IPS DF 19.7 (cell line): Measurements from ENCODE around the gene PIR.

Source experiments
- DNase-seq: peaks from one replicate; pipeline ENCODE4 v3.0.0-alpha.2; 2013; ENCODE audit warnings: low read depth, low spot score

The PIR gene

GRCh38 chrX:15493118-15493962 lies at the start of gene PIR:
TSS of gene PIR (minus strand) at chrX:15493333. CDS start at chrX:15491257, 2,076 bp downstream.
- DNase-seq, result peak; percentile 35

DNA sequence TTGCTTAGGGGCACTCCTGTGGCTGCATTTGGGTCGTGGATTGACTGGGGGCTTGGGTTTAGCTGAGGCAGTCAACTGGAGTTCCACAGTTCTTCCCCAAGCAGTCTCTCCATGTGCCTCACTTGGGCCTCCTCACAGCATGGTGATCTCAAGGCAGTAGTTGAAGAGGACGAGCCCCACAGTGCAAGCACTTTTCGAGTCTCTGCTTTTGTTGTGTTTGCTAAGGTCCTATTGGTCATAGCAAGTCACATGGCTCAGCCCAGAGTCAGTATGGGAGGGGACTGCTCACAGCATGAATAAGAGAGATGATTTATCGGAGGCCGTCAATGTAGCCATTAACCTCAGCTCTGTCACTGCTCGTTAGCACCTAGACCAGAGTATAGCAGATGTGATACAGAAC lies 37.2 kb upstream of the PIR start:
- no peak for DNase-seq

DNA sequence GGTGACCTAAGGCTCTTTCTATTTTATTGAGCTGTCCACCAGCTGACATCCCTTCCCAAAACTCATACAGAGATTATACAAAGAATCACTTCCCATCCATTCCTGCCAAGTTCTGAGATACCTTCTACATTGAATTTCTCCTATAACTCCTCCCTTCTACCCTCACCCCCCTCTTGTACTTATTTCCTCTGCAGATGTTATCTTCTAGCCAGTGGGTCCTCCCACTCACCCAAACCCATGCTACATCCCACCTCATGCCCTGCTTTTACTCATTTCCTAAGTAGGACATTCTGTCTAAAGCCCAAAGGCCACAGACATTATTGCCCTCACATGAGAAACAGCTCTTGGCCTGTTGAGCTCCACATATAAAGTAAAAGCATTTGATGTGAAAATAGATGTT lies 36.0 kb upstream of the PIR start:
- no peak for DNase-seq

GRCh38 chrX:15525664-15526416 lies 32.7 kb upstream of the PIR start:
- DNase-seq, result no peak

DNA sequence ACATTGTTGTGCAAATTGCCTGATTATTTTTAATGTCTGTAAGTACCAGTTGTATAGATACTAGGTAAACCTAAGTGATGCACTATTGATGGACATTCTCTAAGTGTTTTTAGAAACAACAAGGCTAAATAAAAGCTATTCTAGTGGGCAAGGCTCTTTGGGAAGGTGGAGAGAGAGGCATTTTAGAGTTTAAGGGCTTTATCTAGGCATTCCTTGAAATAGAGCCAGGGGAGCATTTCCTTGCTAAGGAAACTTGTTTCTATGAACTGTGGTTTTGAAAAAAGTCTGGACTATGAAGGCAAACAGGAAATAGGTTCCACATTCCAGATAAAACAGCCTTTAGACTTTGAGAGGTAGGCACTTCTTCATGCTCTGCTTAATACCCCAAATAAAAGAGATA lies 31.3 kb upstream of the PIR start:
- DNase-seq, result no peak

GRCh38 chrX:15523088-15523487 lies 30.0 kb upstream of the PIR start:
- no peak for DNase-seq

GRCh38 chrX:15522464-15522863 lies 29.3 kb upstream of the PIR start:
- DNase-seq, result no peak

DNA sequence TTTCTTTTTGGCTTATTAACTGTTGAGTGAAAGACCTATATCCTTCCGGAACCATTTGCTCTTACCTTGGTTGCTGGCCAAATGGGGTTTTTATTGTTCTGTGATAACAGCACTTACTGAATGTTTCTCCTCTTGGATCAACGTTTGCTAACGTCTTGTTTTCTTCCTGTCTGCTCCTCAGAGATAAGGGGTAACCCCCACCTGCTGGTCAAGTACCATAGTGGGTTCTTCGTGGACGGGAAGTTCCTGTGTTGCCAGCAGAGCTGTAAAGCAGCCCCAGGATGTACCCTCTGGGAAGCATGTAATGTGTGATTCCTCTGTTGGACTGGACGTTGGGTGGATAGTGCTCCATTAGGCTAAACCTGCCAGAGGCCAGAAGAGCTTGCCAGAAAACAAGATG lies 22.8 kb upstream of the PIR start:
- no peak for DNase-seq

DNA sequence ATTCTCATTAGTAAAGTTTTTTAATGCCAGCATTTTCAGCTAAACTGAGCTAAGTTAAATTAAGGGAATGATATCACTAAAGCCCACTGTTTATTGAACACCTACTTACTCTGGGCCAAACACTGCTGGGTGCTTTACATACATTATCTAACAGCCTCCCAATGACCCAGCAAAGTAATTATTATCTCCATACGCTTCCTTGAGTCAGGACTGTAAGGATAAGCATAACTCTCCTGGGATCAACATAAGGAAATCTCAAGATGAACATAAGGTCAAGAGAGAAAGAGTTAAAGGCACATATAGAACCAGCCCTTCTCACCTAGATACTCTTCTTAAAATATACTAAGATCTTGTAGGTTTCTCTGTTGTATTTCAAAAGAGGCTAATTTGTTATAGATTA lies 21.1 kb upstream of the PIR start:
- DNase-seq, result no peak

DNA sequence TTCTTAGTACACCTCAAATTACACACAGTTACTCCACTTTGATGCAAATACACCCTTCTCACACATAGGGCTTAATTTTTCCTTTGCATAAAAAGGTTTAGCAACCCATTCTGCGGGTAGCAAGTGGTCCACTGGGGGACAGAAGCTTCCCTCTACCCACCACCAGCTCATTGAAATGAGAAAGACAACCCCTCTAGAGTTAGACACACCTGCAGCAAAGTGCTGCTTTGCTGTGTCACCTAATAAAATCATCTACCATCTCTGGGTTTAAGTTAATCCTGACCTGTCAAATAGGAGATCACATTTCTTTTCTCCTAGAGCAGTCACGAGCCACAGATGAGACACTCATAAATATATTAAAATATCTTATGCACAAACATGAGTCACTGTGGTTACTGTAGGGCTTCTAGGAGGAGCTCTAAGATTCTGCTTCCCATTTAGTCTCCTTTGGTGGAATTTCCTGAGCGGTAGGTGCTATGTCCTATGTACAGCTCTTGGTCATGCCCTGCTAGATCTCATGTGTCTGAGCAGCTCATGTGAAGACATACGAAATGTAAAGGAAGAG lies 19.4 kb upstream of the PIR start:
- no peak for DNase-seq

GRCh38 chrX:15511563-15511962 lies 18.4 kb upstream of the PIR start:
- no peak for DNase-seq

DNA sequence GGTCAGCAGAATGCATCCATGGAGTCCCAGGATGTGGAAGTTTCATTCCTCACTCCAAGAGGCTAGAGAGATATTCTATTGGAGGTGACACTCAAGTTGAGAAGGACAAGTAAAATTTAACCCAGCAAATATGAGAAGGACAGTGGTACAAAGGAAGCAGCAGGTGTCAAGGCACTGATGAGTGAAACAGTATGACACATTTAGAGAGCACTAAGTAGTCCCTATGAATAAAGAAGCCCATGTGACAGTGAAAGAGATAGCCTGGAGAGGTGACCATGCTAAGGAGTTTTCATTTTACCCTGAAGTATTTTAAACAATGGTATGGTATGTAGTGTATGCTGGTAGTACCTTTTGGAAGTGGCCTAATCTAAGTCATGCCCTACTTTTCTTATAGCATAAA lies 16.7 kb upstream of the PIR start:
- no peak for DNase-seq

GRCh38 chrX:15507005-15507404 lies 13.9 kb upstream of the PIR start:
- DNase-seq, result no peak

DNA sequence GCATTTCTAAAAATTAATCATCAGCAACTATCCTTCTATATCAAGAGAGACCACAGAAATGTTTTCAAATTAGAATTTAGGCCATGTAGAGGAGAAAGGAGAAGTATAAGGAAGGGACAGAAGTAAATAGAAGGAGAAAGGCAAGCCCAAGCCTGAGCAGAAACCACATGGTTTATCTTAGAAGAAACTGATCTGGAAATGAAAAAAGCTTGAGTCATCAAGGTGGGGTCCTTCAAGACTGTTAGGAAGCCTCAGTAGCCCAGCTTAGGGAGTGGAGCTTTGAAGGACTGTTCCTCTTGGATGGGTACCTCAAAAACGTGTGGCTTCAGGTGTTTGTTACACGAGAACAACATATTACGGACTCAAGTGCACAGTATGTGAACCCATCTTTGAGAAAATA lies 12.0 kb upstream of the PIR start:
- no peak for DNase-seq

DNA sequence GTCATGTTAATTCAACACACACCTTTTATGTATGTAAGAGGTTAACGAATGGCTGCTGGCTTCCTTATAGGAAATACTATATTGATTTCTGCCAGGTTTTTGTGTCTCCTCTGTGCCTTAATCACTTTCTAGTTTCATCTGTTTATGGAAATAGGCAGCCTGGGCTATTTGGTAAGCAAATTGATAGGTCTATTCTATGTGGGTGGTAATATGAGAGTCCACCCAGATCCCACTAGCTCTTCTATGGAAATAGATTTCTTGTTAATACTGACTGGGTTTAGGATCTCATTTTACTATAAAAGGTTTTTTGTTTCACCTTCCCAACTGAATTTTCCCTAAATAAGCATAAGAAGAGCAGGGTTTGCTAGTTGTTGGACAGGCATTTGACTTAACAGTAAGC lies 11.5 kb upstream of the PIR start:
- no peak for DNase-seq

DNA sequence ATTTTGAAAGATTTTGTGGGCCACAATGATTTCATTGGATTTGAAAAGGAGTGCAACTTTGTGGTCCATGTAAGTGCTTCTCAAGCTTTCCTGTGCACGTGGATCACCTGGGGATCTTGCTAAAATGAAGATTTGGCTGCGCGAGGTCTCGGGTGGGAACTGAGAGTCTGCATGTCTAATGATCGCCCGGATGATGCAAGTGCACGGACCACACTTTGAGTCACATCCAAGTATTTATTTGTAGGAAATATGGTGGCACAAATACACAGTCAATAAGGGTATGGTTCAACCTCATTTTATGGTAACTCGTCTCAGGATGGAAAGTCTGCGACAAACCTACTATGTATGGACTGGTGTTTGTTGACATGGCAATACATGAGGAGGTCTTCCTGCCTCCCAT lies 8.4 kb upstream of the PIR start:
- DNase-seq, result no peak

DNA sequence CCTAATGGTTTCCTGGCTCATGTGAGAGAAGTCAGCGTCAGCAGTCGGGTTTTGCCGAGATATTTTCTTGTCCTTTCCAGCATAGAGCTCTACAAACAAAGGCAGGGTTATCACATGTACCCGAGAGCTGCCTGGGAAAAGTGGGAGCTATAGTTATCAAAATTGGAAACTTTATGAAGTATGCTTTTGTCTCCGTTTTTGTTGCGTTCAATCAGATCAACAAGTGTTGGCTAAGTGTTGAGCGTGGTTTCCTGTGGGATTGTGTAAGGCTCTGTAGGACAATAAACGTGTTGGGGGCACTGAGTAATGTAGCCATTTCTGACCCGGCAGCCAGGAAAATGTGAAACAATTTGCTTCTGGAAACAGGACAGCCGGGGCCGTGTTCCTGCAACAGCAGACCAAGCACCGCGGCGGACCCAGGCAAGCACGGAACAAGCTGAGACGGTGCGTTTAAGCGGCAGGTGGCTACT lies 7.4 kb upstream of the PIR start, which contains the start of gene BMX:
Gene BMX (plus strand): TSS at position 311 of the 470 bp plus-strand sequence. CDS start 7,547 bp downstream, outside the sequence.
- no peak for DNase-seq

- DNase-seq, result no peak
Measured at GRCh38 chrX:15499976-15500375, 6.8 kb upstream of the PIR start.

- no peak for DNase-seq
Measured at GRCh38 chrX:15498741-15499140, 5.6 kb upstream of the PIR start.

DNA sequence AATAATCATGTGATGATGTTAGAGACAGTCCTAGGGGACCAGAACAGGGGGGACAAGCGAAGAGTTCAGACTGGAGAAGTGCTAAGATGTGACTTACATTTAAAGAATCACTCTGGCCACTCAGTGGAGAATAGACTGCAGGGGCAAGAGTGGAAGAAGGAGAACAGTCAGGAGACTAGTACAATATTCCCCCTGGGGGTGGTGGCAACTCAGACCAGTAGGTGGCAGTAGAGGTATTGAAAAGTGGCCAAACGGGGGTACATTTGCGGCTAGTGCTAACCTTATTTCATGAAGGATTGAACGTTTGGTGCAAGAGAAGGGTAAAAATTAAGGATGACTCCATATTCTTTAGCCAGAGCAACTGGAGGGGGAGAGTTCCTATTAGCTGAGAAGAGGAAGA lies 4.7 kb upstream of the PIR start:
- no peak for DNase-seq

GRCh38 chrX:15496824-15497223 lies 3.7 kb upstream of the PIR start:
- DNase-seq, result no peak

DNA sequence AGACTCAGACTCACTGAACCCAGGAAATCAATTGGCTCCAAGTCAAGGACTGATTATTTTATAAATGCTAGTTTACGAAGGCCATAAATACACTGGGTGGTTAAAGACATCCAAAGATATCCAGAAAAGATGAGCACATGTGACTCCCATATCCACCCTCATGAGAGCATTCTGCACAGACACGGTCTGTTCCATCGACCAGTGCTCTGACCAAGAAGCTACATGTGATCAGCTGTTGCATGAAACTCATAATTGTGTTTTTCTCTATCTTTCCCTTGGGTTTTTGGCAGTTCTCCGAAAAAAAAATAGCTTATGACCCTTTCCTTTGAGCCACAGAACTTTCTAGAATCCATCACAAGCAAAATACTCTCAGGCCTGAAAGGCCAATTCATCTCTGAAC lies 2.7 kb upstream of the PIR start:
- DNase-seq, result no peak

DNA sequence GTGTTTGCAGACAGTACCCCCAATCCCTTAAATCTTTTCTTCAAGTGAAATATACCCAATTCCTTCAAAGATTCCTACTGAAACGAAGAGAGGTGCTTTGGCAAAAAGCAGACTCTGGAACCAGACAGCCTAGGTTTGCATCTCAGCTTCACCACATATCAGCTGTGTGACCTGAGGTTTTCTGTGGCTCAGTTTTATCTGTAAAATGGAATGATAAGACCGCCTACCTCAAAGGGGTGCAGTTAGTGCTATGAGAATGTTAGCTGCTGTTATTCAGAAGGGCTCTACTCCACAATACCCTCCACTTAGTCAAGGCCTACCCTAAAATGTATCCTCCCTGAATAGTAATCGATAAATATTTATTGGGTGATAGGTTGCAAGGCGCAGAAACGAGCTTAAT lies 664 bp downstream of the PIR start:
- no peak for DNase-seq
